GM12874 (cell line): Measurements from ENCODE around the gene SPAG5.

ENCODE experiments used
- TF ChIP-seq, protein P1 (sequence below): IDR thresholded peaks from 2 replicates; pipeline ENCODE4 v1.5.1; 2011; ENCODE audit warnings: low read depth, mild to moderate bottlenecking, control low read depth, low read length, moderate library complexity; ENCODE audit not compliant: insufficient read depth

SPAG5 gene

DNA sequence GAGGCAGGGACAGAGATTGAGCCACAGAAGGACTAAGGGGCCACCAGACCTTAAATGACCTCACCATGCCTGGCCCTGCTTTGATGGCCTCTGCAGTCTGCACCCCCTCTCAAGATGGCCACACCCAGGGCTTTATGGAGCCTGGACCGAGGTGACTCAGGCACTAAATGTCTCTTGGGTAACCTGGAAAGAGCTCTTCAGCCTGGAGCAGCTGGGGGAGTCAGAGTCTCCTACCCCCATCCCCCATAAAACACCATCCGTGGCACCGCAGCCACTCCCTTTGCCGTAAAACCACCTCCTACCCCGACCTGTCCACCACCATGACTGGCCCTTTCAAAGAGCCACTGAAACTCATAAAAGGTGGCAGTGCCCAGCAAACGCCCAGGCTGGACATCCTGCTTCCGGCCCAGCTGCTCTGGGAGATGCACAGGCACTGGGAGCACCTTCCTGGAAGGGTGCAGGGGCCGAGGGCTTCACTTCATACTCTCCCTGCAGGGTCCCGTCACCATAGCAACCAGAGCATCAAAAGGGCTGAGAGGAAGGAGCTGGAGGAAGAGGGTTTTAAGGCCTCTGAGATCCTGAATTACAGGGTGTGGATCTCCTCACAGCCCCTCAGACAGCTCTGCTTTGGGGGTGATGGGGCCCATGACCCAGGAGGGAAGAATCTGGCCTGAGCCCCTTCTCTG, 70.4 kb downstream of the SPAG5 start:
- TF ChIP-seq, protein P1, sequence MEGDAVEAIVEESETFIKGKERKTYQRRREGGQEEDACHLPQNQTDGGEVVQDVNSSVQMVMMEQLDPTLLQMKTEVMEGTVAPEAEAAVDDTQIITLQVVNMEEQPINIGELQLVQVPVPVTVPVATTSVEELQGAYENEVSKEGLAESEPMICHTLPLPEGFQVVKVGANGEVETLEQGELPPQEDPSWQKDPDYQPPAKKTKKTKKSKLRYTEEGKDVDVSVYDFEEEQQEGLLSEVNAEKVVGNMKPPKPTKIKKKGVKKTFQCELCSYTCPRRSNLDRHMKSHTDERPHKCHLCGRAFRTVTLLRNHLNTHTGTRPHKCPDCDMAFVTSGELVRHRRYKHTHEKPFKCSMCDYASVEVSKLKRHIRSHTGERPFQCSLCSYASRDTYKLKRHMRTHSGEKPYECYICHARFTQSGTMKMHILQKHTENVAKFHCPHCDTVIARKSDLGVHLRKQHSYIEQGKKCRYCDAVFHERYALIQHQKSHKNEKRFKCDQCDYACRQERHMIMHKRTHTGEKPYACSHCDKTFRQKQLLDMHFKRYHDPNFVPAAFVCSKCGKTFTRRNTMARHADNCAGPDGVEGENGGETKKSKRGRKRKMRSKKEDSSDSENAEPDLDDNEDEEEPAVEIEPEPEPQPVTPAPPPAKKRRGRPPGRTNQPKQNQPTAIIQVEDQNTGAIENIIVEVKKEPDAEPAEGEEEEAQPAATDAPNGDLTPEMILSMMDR: no peak

DNA sequence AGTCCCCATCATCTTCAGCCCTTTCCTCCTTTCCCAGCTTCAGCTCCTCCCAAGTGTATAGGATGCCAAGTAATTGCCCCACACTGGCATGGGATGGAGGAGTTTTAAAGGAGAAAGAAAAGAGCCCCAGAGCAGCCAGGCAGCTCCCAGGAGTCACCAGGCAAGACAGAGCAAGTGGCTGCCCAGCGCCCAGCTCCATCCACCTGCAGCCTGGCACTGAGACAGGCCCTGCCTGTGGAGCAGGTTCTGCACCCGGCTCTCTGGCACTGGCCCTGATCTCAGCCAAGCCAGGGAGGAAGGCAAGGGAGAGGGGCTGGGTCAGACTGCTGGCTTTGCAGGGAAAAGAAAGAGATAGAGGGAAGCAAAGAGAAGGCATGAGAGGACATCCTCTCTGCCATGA, 71.0 kb downstream of the SPAG5 start:
- TF ChIP-seq, protein P1: no peak
